ENCODE measurements around the gene B4GALNT4. TPM values are rescaled to one million over a fixed set of nuclear protein-coding genes. Genes with fewer than 3 reads are reported as not detected.

B4GALNT4 gene
- total RNA-seq, 1 donor from 2014 or later, result 64.6 TPM

DNA sequence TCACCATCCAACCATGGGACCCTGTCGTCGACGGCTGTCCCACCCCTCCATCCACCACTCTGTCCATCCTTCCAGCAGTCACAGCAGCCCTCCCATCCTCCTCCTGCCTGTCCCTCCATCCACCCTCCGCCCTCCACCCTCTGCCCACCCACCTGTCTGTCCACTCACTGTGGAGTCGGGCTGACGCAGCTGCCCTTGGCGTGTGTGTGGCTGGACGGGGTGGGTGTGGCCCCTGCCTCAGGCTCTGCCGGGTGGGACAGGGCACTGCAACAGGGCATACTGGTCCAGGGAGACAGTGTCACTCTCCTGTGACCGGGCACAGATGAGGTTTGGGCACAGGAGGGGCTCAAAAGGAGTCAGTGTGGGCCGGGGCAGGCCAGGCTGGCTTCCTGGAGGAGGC is 26.6 kb downstream of the B4GALNT4 start:
- Histone ChIP-seq H4K20me1 (ENCODE audit: insufficient read depth, low read length) (no peaks in the 10 kb centered on the region), H3K36me3 (ENCODE audit: insufficient read depth, low read length) (no peaks in the 10 kb centered on the region), H3K79me2 (ENCODE audit: insufficient read depth, low read length) (no peaks in the 10 kb centered on the region), H2AFZ (ENCODE audit: low read depth, low read length) (no peak overlapping the region), H3K4me3 (ENCODE audit: insufficient read depth, low read depth, low read length) (no peak overlapping the region), H3K9me3 (ENCODE audit: insufficient read depth, low read depth, low read length) (no peaks in the 10 kb centered on the region), H3K27me3 (ENCODE audit: insufficient read depth, low read length) (peaks cover 6% of the 10 kb centered on the region), H3K4me1 (ENCODE audit: insufficient read depth, low read length) (peaks cover 34% of the 10 kb centered on the region), H3K4me2 (ENCODE audit: low read length) (no peak overlapping the region), H3K9ac (ENCODE audit: low read length) (no peak overlapping the region), H3K27ac (ENCODE audit: low read depth, low read length) (no peak overlapping the region)
- H3K9me3 Mint-ChIP-seq (ENCODE audit: unreplicated experiment), result peaks cover 5% of the 10 kb centered on the region
- H3K36me3 Mint-ChIP-seq (ENCODE audit: low read depth, unreplicated experiment), result no peaks in the 10 kb centered on the region
- no peak overlapping the region for H3K27ac Mint-ChIP-seq (ENCODE audit: unreplicated experiment)
- no peaks in the 10 kb centered on the region for H3K27me3 Mint-ChIP-seq (ENCODE audit: low read depth, unreplicated experiment)
- TF ChIP-seq EZH2 (IDR thresholded peaks at IDR 0.05; ENCODE audit: insufficient read depth, low read length), result no peak
- TF ChIP-seq, protein P1, sequence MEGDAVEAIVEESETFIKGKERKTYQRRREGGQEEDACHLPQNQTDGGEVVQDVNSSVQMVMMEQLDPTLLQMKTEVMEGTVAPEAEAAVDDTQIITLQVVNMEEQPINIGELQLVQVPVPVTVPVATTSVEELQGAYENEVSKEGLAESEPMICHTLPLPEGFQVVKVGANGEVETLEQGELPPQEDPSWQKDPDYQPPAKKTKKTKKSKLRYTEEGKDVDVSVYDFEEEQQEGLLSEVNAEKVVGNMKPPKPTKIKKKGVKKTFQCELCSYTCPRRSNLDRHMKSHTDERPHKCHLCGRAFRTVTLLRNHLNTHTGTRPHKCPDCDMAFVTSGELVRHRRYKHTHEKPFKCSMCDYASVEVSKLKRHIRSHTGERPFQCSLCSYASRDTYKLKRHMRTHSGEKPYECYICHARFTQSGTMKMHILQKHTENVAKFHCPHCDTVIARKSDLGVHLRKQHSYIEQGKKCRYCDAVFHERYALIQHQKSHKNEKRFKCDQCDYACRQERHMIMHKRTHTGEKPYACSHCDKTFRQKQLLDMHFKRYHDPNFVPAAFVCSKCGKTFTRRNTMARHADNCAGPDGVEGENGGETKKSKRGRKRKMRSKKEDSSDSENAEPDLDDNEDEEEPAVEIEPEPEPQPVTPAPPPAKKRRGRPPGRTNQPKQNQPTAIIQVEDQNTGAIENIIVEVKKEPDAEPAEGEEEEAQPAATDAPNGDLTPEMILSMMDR (IDR thresholded peaks at IDR 0.05; ENCODE audit: insufficient read depth, low read depth, low read length), result no peak
- no peak for FAIRE-seq
- no peak overlapping the region for H3K4me3 Mint-ChIP-seq (ENCODE audit: unreplicated experiment)
- no peaks in the 10 kb centered on the region for H3K4me1 Mint-ChIP-seq (ENCODE audit: low read depth, unreplicated experiment)
- DNase-seq (ENCODE audit: low read depth), result no peak

DNA sequence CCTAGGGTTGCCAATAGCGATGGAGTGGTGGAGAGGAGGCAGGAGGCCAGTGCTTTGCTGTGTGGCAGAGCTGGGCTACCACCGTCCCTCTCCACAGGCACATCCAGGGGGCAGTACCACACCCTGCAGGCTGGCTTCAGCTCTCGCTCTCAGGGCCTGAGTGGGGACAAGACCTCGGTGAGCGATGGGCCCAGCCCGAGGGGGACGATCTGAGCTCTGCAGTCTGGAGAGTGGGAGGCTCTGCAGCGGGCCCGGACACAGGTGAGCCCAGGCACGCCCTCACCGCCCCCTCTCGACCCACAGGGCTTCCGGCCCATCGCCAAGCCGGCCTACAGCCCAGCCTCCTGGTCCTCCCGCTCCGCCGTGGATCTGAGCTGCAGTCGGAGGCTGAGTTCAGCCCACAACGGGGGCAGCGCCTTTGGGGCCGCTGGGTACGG is 27.2 kb downstream of the B4GALNT4 start:
- no peak for DNase-seq (ENCODE audit: low read depth)
- Histone ChIP-seq H3K27me3 (ENCODE audit: insufficient read depth, low read length) (peaks cover 6% of the 10 kb centered on the region), H3K4me3 (ENCODE audit: insufficient read depth, low read depth, low read length) (peak overlapping the region; percentile 52), H3K36me3 (ENCODE audit: insufficient read depth, low read length) (no peaks in the 10 kb centered on the region), H3K9ac (ENCODE audit: low read length) (peak overlapping the region; percentile 43), H3K4me1 (ENCODE audit: insufficient read depth, low read length) (peaks cover 34% of the 10 kb centered on the region), H3K9me3 (ENCODE audit: insufficient read depth, low read depth, low read length) (no peaks in the 10 kb centered on the region), H3K27ac (ENCODE audit: low read depth, low read length) (no peak overlapping the region), H3K4me2 (ENCODE audit: low read length) (peak overlapping the region; percentile 84), H2AFZ (ENCODE audit: low read depth, low read length) (peak overlapping the region; percentile 92), H4K20me1 (ENCODE audit: insufficient read depth, low read length) (no peaks in the 10 kb centered on the region), H3K79me2 (ENCODE audit: insufficient read depth, low read length) (no peaks in the 10 kb centered on the region)
- Mint-ChIP-seq H3K27ac (ENCODE audit: unreplicated experiment) (no peak overlapping the region), H3K4me1 (ENCODE audit: low read depth, unreplicated experiment) (no peaks in the 10 kb centered on the region), H3K27me3 (ENCODE audit: low read depth, unreplicated experiment) (no peaks in the 10 kb centered on the region), H3K4me3 (ENCODE audit: unreplicated experiment) (no peak overlapping the region), H3K9me3 (ENCODE audit: unreplicated experiment) (peaks cover 5% of the 10 kb centered on the region), H3K36me3 (ENCODE audit: low read depth, unreplicated experiment) (no peaks in the 10 kb centered on the region)
- TF ChIP-seq, protein P1 (IDR thresholded peaks at IDR 0.05; ENCODE audit: insufficient read depth, low read depth, low read length), result no peak
- no peak for TF ChIP-seq EZH2 (IDR thresholded peaks at IDR 0.05; ENCODE audit: insufficient read depth, low read length)
- FAIRE-seq, result no peak

DNA sequence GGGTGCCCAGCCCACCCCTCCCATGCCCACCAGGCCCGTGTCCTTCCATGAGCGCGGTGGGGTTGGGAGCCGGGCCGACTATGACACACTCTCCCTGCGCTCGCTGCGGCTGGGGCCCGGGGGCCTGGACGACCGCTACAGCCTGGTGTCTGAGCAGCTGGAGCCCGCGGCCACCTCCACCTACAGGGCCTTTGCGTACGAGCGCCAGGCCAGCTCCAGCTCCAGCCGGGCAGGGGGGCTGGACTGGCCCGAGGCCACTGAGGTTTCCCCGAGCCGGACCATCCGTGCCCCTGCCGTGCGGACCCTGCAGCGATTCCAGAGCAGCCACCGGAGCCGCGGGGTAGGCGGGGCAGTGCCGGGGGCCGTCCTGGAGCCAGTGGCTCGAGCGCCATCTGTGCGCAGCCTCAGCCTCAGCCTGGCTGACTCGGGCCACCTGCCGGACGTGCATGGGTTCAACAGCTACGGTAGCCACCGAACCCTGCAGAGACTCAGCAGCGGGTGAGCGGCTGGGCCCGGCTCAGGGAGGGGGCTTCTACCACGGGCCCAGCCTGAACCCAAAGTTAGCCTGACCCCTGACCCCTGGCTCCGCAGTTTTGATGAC is 27.7 kb downstream of the B4GALNT4 start:
- Histone ChIP-seq H3K27ac (ENCODE audit: low read depth, low read length) (no peak overlapping the region), H3K36me3 (ENCODE audit: insufficient read depth, low read length) (no peaks in the 10 kb centered on the region), H3K79me2 (ENCODE audit: insufficient read depth, low read length) (no peaks in the 10 kb centered on the region), H3K4me2 (ENCODE audit: low read length) (peak overlapping the region; percentile 84), H4K20me1 (ENCODE audit: insufficient read depth, low read length) (no peaks in the 10 kb centered on the region), H3K9me3 (ENCODE audit: insufficient read depth, low read depth, low read length) (no peaks in the 10 kb centered on the region), H3K27me3 (ENCODE audit: insufficient read depth, low read length) (peaks cover 6% of the 10 kb centered on the region), H3K4me3 (ENCODE audit: insufficient read depth, low read depth, low read length) (peak overlapping the region; percentile 52), H3K9ac (ENCODE audit: low read length) (peak overlapping the region; percentile 43), H2AFZ (ENCODE audit: low read depth, low read length) (peak overlapping the region; percentile 92), H3K4me1 (ENCODE audit: insufficient read depth, low read length) (peaks cover 34% of the 10 kb centered on the region)
- Mint-ChIP-seq H3K4me3 (ENCODE audit: unreplicated experiment) (no peak overlapping the region), H3K27me3 (ENCODE audit: low read depth, unreplicated experiment) (no peaks in the 10 kb centered on the region), H3K27ac (ENCODE audit: unreplicated experiment) (no peak overlapping the region), H3K4me1 (ENCODE audit: low read depth, unreplicated experiment) (no peaks in the 10 kb centered on the region), H3K9me3 (ENCODE audit: unreplicated experiment) (peaks cover 5% of the 10 kb centered on the region), H3K36me3 (ENCODE audit: low read depth, unreplicated experiment) (no peaks in the 10 kb centered on the region)
- no peak for FAIRE-seq
- peak; percentile 52 for DNase-seq (ENCODE audit: low read depth)
- TF ChIP-seq, protein P1 (IDR thresholded peaks at IDR 0.05; ENCODE audit: insufficient read depth, low read depth, low read length), result peak; percentile 36
- TF ChIP-seq EZH2 (IDR thresholded peaks at IDR 0.05; ENCODE audit: insufficient read depth, low read length), result no peak
